Stimulated activated naive CD8-positive, alpha-beta T cell treated with anti-CD3 and anti-CD28 coated beads, Interleukin-15, Interleukin-2, amounts not matched to agents 100 ng/mL and 50 ng/mL, for 24 hours (primary cell): ENCODE measurements around the gene KIAA1958.
A peak's percentile ranks its signal among the peaks of the same experiment; 100 is the strongest.

Source experiments
- H3K27ac Mint-ChIP-seq: one replicate; pipeline ENCODE4 v1.8.0; 2021; ENCODE audit warnings: mild to moderate bottlenecking, mixed read lengths
- H3K27me3 Mint-ChIP-seq: one replicate; pipeline ENCODE4 v1.8.0; 2021; ENCODE audit warnings: mixed read lengths
- H3K36me3 Mint-ChIP-seq: one replicate; pipeline ENCODE4 v1.8.0; 2021; ENCODE audit warnings: low read depth, mixed read lengths
- H3K4me1 Mint-ChIP-seq: one replicate; pipeline ENCODE4 v1.8.0; 2021; ENCODE audit warnings: low read depth, mixed read lengths
- H3K4me3 Mint-ChIP-seq: one replicate; pipeline ENCODE4 v1.8.0; 2021; ENCODE audit warnings: mild to moderate bottlenecking, mixed read lengths
- H3K9me3 Mint-ChIP-seq: one replicate; pipeline ENCODE4 v1.8.0; 2021; ENCODE audit warnings: mixed read lengths

The KIAA1958 gene

DNA sequence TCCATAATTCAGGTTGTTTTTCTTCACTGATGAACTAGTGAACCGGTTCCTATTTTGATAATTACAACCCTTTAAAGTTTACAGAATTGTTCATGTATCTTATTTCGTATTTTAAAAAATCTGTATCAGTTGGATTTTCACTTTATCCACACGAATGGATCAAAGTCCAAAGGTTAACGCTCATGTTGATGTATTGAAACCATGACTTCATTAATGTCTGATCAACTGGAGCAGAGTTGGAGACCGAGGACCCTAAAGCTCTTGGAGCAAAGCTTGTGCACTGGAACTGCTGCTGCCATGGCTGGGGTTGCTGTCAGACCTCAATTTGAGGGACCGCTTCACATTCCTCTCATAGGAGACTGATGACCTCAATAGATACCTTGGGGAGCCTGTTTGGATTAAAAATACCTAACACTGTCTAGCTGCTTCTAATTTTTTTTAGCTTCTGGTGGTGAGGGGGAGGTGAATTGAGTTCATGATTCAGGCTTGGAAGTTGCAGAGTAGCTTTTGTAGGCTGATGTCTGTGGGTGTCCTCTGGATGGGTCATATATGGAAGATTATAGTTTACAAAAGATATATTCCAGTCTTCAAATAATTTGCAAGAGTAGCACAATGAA is 45.1 kb downstream of the KIAA1958 start:
- Mint-ChIP-seq H3K27ac (no peak overlapping the region), H3K9me3 (no peaks in the 10 kb centered on the region), H3K4me1 (peaks cover 9% of the 10 kb centered on the region), H3K36me3 (peaks cover 5% of the 10 kb centered on the region), H3K4me3 (no peak overlapping the region), H3K27me3 (no peaks in the 10 kb centered on the region)

DNA sequence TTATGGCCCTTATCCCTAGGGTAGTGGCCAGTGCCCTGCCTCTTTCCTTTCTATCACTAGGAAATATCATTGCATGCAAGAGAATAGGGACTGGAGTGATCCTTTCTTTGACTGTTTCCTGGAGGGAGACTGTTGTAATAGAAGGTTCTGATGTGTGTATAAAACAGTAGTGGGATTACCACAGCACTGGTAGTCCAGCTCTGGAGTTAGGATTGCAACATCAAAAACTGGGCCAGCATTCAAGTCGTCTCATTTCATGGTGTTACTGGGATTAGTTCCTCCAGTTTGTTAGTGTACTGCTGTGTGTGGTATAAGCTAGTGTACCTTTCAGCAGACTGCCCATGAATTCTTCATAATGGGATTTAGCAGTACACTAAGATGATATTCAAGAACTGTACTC is 45.8 kb downstream of the KIAA1958 start:
- Mint-ChIP-seq H3K27ac (no peak overlapping the region), H3K27me3 (no peaks in the 10 kb centered on the region), H3K9me3 (no peaks in the 10 kb centered on the region), H3K4me3 (no peak overlapping the region), H3K36me3 (peaks cover 5% of the 10 kb centered on the region), H3K4me1 (peaks cover 9% of the 10 kb centered on the region)

DNA sequence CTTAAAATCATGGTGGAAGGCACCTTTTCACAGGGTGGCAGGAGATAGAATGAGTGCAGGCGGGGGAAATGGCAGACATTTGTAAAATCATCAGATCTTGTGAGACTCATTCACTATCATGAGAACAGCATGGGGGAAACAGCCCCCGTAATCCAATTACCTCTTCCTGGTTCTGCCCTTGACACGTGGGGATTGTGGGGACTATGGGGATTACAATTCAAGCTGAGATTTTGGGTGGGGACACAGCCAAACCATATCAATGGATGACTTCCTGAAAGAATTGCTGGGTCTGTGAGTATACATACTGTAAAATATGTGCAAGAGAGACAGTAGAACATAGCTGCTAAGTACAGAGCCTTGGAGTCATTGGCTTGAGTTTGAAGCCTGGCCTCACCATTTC is 47.0 kb downstream of the KIAA1958 start:
- no peak overlapping the region for H3K4me3 Mint-ChIP-seq
- H3K4me1 Mint-ChIP-seq: peaks cover 9% of the 10 kb centered on the region
- H3K27me3 Mint-ChIP-seq: no peaks in the 10 kb centered on the region
- H3K9me3 Mint-ChIP-seq: no peaks in the 10 kb centered on the region
- peak overlapping the region; percentile 36 for H3K27ac Mint-ChIP-seq
- peaks cover 5% of the 10 kb centered on the region for H3K36me3 Mint-ChIP-seq

DNA sequence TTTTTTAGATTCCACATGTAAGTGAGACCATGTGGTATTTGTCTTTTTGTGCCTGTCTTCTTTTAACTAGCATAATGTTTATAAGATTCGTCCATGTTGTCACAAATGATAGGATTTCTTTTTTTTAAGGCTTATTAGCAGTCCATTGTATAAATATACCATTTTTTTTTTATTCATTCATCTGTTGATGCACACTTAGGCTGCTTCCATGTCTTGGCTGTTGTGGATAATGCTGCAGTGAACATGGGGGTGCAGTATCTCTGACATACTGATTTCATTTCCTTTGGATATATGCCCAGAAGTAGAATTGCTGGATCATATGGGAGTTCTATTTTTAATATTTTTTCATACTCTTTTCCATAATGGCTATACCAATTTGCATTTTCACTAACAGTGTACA is 48.7 kb downstream of the KIAA1958 start:
- Mint-ChIP-seq H3K27me3 (no peaks in the 10 kb centered on the region), H3K36me3 (peaks cover 5% of the 10 kb centered on the region), H3K4me3 (no peak overlapping the region), H3K27ac (no peak overlapping the region), H3K4me1 (peaks cover 9% of the 10 kb centered on the region), H3K9me3 (no peaks in the 10 kb centered on the region)

DNA sequence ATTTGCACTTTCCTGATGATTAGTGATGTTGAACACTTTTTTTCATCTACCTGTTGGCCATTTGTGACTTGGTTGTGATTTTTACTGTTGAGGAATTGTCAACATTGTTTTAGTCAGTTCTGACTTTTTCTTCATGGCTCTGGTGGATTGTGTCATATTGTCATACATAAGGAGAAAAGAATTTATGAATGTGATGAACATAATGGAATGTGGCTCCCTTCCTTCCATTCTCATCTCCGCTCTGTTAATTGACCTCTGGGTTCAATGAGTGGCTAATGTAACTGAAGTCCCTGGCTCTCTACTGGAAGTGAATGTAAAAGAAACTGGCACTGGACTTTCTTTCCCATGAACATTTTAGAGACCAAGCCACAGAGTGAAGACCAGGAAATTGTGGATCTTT is 49.2 kb downstream of the KIAA1958 start:
- Mint-ChIP-seq H3K9me3 (no peaks in the 10 kb centered on the region), H3K36me3 (peaks cover 5% of the 10 kb centered on the region), H3K27ac (no peak overlapping the region), H3K4me3 (no peak overlapping the region), H3K27me3 (no peaks in the 10 kb centered on the region), H3K4me1 (peaks cover 10% of the 10 kb centered on the region)

DNA sequence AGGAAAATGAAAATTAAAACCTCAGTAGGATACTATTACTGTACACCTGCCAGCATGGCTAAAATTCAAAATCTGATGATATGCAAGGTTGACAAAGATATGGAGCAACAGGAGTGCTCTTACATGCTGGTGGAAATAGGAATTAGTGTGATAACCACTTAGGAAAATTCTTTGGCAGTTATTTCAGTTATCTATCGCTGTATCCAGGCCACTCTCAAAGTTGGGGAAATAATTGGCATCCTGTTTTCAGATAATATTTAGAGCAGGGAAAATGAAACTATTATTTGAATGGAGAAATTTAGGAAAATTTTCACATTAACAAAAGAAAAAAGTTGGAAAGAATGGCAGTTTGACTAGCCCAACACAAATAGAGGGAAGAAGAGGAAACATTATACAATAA is 50.9 kb downstream of the KIAA1958 start:
- no peaks in the 10 kb centered on the region for H3K27me3 Mint-ChIP-seq
- peaks cover 13% of the 10 kb centered on the region for H3K4me1 Mint-ChIP-seq
- H3K9me3 Mint-ChIP-seq: no peaks in the 10 kb centered on the region
- H3K27ac Mint-ChIP-seq: no peak overlapping the region
- no peak overlapping the region for H3K4me3 Mint-ChIP-seq
- H3K36me3 Mint-ChIP-seq: peaks cover 5% of the 10 kb centered on the region

DNA sequence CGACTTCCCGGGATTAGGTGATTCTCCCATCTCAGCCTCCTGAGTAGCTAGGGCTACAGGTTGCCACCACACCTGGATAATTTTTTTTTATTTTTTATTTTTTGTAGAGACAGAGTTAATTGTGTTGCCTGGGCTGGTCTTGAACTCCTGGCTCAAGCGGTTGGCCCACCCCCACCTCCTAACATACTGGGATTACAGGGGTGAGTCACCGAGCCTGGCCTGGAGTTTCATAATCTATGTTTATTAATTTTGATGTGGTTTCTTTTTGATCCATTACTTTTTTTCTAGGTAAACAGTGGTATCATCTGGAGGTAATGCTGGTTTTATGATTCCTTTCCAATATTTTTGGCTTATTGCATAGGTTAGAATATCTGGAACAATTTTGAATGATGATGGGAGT is 54.2 kb downstream of the KIAA1958 start:
- H3K27me3 Mint-ChIP-seq: no peaks in the 10 kb centered on the region

DNA sequence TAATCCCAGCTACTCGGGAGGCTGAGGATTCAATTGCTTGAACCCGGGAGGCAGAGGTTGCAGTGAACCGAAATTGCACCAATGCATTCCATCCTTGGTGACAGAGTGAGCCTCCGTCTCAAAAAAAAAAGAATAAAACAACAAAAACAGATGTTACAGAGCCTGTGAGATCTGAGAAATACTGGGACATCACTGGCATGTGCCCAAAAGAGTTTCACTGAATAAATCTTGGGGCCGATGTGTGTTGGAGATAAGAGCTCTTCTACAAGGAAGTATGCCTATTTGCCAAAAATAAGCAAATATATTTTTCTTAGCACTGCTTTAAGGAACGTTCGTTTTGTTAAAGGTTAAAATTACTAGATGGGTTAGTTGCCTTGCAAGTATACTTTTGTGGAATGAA is 55.1 kb downstream of the KIAA1958 start:
- Mint-ChIP-seq H3K36me3 (peaks cover 10% of the 10 kb centered on the region), H3K27me3 (no peaks in the 10 kb centered on the region), H3K4me1 (peaks cover 22% of the 10 kb centered on the region), H3K27ac (no peak overlapping the region), H3K4me3 (no peak overlapping the region), H3K9me3 (peaks cover 8% of the 10 kb centered on the region)

More for the DNA sequence above, 54.2 kb downstream of the KIAA1958 start:
- H3K9me3 Mint-ChIP-seq: peaks cover 1% of the 10 kb centered on the region
- no peak overlapping the region for H3K27ac Mint-ChIP-seq
- peaks cover 15% of the 10 kb centered on the region for H3K4me1 Mint-ChIP-seq
- no peak overlapping the region for H3K4me3 Mint-ChIP-seq
- H3K36me3 Mint-ChIP-seq: peaks cover 3% of the 10 kb centered on the region

DNA sequence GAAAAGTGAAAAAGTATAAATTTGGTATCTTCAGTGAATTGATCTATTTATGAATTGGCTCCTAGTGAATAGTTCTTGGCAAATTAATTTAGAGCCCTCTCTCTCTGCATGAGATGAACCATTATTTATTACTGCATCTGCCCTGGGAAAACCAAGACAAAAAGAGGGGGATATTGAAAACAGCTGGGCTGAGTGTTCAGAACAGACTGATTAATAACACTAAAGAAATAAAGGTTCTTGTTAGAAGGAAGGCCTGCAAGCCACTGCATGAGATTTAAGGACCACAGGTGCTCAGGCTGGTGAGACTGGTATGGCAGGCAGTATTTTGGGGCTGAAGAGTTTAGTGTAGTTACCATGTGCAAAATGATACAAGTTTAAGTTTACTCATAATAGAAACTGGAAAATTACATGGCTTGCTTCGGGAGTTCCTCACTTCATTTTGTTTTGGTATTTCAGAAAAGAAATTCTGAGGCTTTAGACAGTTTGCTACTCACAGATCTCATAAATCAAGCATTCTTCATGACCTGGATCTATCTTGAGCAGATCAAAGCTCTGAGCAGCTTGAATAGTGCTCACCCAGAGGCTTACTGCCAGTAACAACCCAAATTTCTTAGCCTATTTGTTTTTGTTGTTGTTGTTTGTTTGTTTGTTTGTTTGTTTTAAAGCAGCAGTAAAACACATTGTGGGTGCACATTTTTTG is 56.1 kb downstream of the KIAA1958 start:
- H3K4me3 Mint-ChIP-seq: no peak overlapping the region
- no peaks in the 10 kb centered on the region for H3K27me3 Mint-ChIP-seq
- peaks cover 9% of the 10 kb centered on the region for H3K9me3 Mint-ChIP-seq
- peaks cover 10% of the 10 kb centered on the region for H3K36me3 Mint-ChIP-seq
- peaks cover 28% of the 10 kb centered on the region for H3K4me1 Mint-ChIP-seq
- H3K27ac Mint-ChIP-seq: no peak overlapping the region

DNA sequence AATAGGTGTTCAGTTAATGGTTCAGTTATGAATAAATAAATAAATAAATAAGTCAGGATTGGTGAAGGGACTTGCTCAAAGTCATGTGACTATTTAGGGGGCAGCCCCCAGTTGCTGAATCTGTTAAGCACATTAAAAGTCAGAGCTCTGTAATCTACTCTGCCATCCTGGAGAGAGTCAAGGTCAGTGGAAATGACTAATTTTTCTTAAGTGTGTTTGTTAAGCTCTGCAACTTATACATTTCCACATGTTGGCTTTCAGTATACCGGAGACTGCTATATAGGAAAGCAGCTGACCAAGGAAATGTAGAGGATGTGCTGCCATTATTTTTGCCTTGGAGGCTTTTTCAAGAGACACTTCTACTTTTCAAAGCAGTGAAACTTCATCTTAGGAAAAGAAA is 57.9 kb downstream of the KIAA1958 start:
- Mint-ChIP-seq H3K9me3 (peaks cover 9% of the 10 kb centered on the region), H3K27ac (no peak overlapping the region), H3K4me1 (peaks cover 32% of the 10 kb centered on the region), H3K36me3 (peaks cover 10% of the 10 kb centered on the region), H3K27me3 (no peaks in the 10 kb centered on the region), H3K4me3 (no peak overlapping the region)

DNA sequence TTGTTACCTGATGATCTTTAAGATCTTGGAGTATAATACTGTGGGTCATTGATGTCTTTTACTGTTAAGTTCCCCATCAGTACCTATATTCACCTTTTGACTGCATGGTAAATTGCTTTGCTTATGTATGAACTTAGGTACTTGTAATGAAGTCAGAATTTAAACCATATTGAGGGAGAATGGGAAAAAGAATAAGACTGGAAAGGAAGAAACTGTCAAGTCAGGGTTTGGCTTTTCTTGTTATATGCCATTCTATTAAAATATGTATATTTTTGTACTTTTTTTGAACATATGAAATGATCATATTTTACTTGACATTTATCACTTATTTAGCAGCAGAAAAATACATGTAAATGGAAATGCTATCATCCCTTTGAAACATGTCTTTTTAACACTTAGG is 58.6 kb downstream of the KIAA1958 start:
- Mint-ChIP-seq H3K36me3 (peaks cover 10% of the 10 kb centered on the region), H3K27me3 (no peaks in the 10 kb centered on the region), H3K4me3 (no peak overlapping the region), H3K4me1 (peaks cover 32% of the 10 kb centered on the region), H3K27ac (no peak overlapping the region), H3K9me3 (peaks cover 9% of the 10 kb centered on the region)

DNA sequence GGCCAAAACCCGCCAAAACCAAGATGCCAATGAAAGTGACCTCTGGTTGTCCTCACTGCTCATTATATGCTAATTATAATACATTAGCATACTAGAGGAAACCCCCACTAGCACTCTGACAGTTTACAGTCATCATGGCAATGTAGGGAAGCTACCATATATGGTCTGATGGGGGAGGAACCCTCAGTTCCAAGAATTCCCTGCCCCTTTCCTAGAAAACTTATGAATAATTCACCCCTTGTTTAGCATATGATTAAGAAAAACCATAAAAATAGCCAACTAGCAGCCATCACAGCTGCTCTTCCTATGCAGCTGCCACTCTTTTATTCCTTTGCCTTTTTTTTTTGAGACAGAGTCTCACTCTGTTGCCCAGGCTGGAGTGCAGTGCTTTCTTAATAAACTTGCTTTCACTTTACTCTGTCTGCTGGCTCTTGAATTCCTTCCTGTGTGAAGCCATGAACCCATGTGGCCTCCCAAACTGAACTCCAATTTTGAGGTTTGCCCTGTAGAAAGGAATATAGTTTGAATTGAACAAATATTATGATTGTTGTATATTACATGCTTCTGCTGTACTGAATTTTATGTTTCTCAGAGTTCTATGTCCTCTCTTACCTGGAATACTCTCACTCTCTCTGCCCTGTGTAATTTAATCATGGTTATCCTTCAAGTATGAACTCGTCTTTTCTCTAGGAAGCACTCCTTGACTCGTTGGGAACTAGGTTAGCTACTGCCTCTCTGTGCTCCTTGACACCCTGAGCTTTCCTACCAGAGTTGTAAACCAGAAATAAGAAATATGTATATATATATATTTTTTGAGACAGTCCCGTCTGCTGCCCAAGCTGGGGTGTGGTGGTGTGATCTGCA is 59.8 kb downstream of the KIAA1958 start:
- peaks cover 10% of the 10 kb centered on the region for H3K36me3 Mint-ChIP-seq
- no peak overlapping the region for H3K27ac Mint-ChIP-seq
- peaks cover 9% of the 10 kb centered on the region for H3K9me3 Mint-ChIP-seq
- peaks cover 29% of the 10 kb centered on the region for H3K4me1 Mint-ChIP-seq
- H3K4me3 Mint-ChIP-seq: peak overlapping the region; percentile 19
- no peaks in the 10 kb centered on the region for H3K27me3 Mint-ChIP-seq

DNA sequence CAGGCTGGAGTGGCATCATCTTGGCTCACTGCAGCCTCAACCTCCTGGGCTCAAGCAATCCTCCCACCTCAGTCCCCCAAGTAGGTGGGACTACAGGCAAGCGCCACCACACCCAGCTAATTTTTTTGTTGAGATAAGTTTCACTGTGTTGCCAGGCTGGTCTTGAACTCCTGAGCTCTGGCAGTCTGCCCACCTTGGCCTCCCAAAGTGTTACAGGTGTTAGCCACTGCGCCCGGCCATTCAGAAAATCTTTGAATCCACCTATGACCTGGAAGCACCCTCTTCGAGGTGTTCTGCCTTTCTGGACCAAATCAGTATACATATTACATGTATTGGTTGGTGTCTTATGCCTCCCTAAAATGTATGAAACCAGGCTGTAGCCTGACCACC is 61.4 kb downstream of the KIAA1958 start:
- Mint-ChIP-seq H3K27me3 (no peaks in the 10 kb centered on the region), H3K9me3 (peaks cover 9% of the 10 kb centered on the region), H3K36me3 (peaks cover 10% of the 10 kb centered on the region), H3K4me1 (peaks cover 29% of the 10 kb centered on the region), H3K27ac (no peak overlapping the region), H3K4me3 (no peak overlapping the region)

DNA sequence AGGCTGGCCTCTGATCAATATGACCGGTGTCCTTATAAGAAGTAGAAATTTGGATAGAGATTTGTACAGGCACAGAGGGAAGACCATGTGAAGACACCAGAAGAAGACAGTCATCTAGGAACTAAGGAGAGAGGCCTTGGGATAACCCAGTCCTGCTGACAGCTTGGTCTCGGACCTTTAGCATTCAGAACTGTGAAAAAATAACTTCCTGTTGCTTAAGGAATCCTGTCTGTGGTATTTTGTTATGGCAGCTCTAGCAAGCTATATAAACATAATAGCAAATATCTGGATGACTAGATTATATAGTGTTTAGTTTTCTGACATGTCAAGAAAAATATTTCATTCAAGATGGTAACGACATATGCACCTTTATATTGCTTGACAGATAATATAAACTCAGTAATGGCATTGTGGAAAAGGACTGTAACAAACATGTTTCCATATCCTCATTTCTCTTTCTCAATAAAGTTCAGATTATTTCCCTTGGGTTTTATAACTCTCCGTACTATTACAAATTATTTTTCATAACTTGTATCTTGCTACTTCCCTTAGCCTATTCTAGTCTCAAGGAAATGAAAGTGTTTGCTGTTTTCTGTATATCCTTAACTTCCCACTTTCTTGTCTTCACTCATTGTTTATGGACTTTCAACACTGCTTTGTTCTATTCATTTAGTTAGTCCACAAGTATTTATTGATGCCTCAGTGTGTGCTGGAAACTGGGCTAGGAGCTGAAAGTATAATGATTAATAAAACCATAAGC is 62.4 kb downstream of the KIAA1958 start:
- Mint-ChIP-seq H3K36me3 (peaks cover 10% of the 10 kb centered on the region), H3K4me1 (peaks cover 29% of the 10 kb centered on the region)

DNA sequence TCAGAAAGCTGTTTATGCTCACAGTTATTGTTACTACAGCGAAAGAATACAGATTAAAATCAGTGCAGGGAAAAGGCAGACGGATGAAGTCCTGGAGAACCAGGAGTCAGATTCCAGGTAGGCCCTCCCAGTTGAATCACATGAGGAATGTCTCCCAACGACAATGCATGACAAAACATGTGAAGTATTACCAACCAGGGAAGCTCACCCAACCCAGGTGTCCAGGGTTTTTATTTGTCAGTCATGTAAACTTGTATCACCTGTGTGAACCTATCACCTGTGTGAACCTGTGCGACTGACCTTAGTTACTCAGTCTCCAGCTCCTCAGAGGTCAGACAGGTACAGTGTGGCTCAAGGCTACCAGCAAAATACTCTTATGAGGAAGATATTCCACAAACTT is 63.9 kb downstream of the KIAA1958 start:
- H3K4me3 Mint-ChIP-seq: no peak overlapping the region
- H3K36me3 Mint-ChIP-seq: peaks cover 10% of the 10 kb centered on the region
- peaks cover 9% of the 10 kb centered on the region for H3K9me3 Mint-ChIP-seq
- no peak overlapping the region for H3K27ac Mint-ChIP-seq
- H3K4me1 Mint-ChIP-seq: peaks cover 21% of the 10 kb centered on the region
- no peaks in the 10 kb centered on the region for H3K27me3 Mint-ChIP-seq

More for the DNA sequence above, 62.4 kb downstream of the KIAA1958 start:
- Mint-ChIP-seq H3K27me3 (no peaks in the 10 kb centered on the region), H3K27ac (no peak overlapping the region), H3K4me3 (no peak overlapping the region), H3K9me3 (peaks cover 9% of the 10 kb centered on the region)
